Left ventricle myocardium inferior (tissue), 1 donor: Measurements from ENCODE around the gene ANKDD1A. TPM values are rescaled to one million over a fixed set of nuclear protein-coding genes. Genes with fewer than 3 reads are reported as not detected.

Experiments used
- DNase-seq: peaks from one replicate; pipeline ENCODE4 v3.0.0-alpha.2; 2020
- H3K27ac ChIP-seq: fragments of 200-600 bp; replicated peaks from 2 replicates; pipeline ENCODE4 v1.8.0; 2021
- H3K27me3 ChIP-seq: fragments of 200-600 bp; 2 replicates; pipeline ENCODE4 v1.8.0; 2021; ENCODE audit warnings: low read depth
- H3K36me3 ChIP-seq: fragments of 200-600 bp; 2 replicates; pipeline ENCODE4 v1.8.0; 2021
- H3K4me1 ChIP-seq: fragments of 200-600 bp; 2 replicates; pipeline ENCODE4 v1.8.0; 2021
- H3K4me3 ChIP-seq: fragments of 200-600 bp; 2 replicates; pipeline ENCODE4 v1.8.0; 2021; ENCODE audit warnings: mild to moderate bottlenecking, moderate library complexity
- H3K9me3 ChIP-seq: fragments of 200-600 bp; replicated peaks from 2 replicates; pipeline ENCODE4 v1.8.0; 2021
- CTCF ChIP-seq: fragments of 200-600 bp; IDR thresholded peaks from 2 replicates; pipeline ENCODE4 v1.8.0; 2021; ENCODE audit warnings: antibody characterized with exemption, mild to moderate bottlenecking, borderline replicate concordance
- intact Hi-C: fragments of 100-400 bp; cut with micrococcal nuclease; formaldehyde crosslinking; loops from one replicate; pipeline ENCODE4 v1.11.0; 2022
- total RNA-seq: library from RNA; stranded (reverse); fragmentation: NEBNext Ultra II Directional; extraction: Animal tissue kit (Norgen Biotek cat#: 25700); gene quantifications from one replicate; pipeline ENCODE4 v1.2.1, GENCODE V29; 2021
- donor health status: DM: no; HTN: yes; CAD: no; lungs with severe emphysema.

ANKDD1A gene
- total RNA-seq, 1 donor from 2014 or later: 1.8 TPM

- H3K9me3 ChIP-seq: no peaks in the 10 kb centered on the region
- DNase-seq: no peak
- H3K27ac ChIP-seq: no peak overlapping the region
- no peaks in the 10 kb centered on the region for H3K27me3 ChIP-seq
- H3K36me3 ChIP-seq: peaks cover 10% of the 10 kb centered on the region
- H3K4me3 ChIP-seq: no peak overlapping the region
- intact Hi-C loops: no loop called here
- TF ChIP-seq CTCF: no peak
- H3K4me1 ChIP-seq: no peaks in the 10 kb centered on the region
Measured at GRCh38 chr15:64950888-64951287, 39.2 kb downstream of the ANKDD1A start.

- Histone ChIP-seq H3K27me3 (no peaks in the 10 kb centered on the region), H3K9me3 (no peaks in the 10 kb centered on the region), H3K36me3 (peaks cover 20% of the 10 kb centered on the region), H3K4me3 (no peak overlapping the region), H3K27ac (no peak overlapping the region), H3K4me1 (no peaks in the 10 kb centered on the region)
- intact Hi-C loops: no loop called here
- DNase-seq: no peak
- no peak for TF ChIP-seq CTCF
Measured at GRCh38 chr15:64951777-64952418, 40.2 kb downstream of the ANKDD1A start.

GRCh38 chr15:64954395-64954794 lies 42.7 kb downstream of the ANKDD1A start:
- no peaks in the 10 kb centered on the region for H3K27me3 ChIP-seq
- H3K27ac ChIP-seq: no peak overlapping the region
- intact Hi-C loops: no loop called here

GRCh38 chr15:64959128-64959527 lies 47.4 kb downstream of the ANKDD1A start:
- Histone ChIP-seq H3K36me3 (peaks cover 89% of the 10 kb centered on the region), H3K9me3 (no peaks in the 10 kb centered on the region), H3K27me3 (no peaks in the 10 kb centered on the region), H3K4me1 (no peaks in the 10 kb centered on the region), H3K27ac (no peak overlapping the region), H3K4me3 (no peak overlapping the region)
- intact Hi-C loops: no loop called here
- no peak for DNase-seq
- TF ChIP-seq CTCF: no peak

More at GRCh38 chr15:64954395-64954794, 42.7 kb downstream of the ANKDD1A start:
- Histone ChIP-seq H3K36me3 (peaks cover 41% of the 10 kb centered on the region), H3K9me3 (no peaks in the 10 kb centered on the region), H3K4me3 (no peak overlapping the region), H3K4me1 (no peaks in the 10 kb centered on the region)
- no peak for DNase-seq
- no peak for TF ChIP-seq CTCF

GRCh38 chr15:64960153-64960552 lies 48.5 kb downstream of the ANKDD1A start:
- TF ChIP-seq CTCF: no peak
- H3K36me3 ChIP-seq: peaks cover 97% of the 10 kb centered on the region
- H3K4me3 ChIP-seq: no peak overlapping the region
- no peak overlapping the region for H3K27ac ChIP-seq
- no peaks in the 10 kb centered on the region for H3K9me3 ChIP-seq
- no peak for DNase-seq
- H3K27me3 ChIP-seq: no peaks in the 10 kb centered on the region
- intact Hi-C loops: no loop called here
- no peaks in the 10 kb centered on the region for H3K4me1 ChIP-seq
